B cell (primary cell): Measurements from ENCODE around the gene ACTN3. TPM values are rescaled to one million over a fixed set of nuclear protein-coding genes. Genes with fewer than 3 reads are reported as not detected.

Experiments used
- ATAC-seq: fragments of 200-7000 bp; cut with Tn5 transposase; one replicate; pipeline ENCODE4 v1.10.0; 2021; ENCODE audit warnings: low read depth, mild to moderate bottlenecking, moderate number of reproducible peaks, moderate library complexity
- CTCF ChIA-PET: fragments of 350-600 bp; sonication (Branson Sonifier 250); formaldehyde crosslinking; loops from one replicate; lab custom pipeline; 2021; ENCODE audit warnings: antibody characterized with exemption, inconsistent platforms; lab: Charles Lee
- POLR2A ChIA-PET: fragments of 350-600 bp; sonication (Branson Sonifier 250); formaldehyde crosslinking; loops from one replicate; lab custom pipeline; 2021; ENCODE audit warnings: antibody characterized with exemption; lab: Charles Lee
- DNase-seq: peaks from one replicate; pipeline ENCODE4 v3.0.0; 2013
- H2AFZ ChIP-seq: 2 replicates; pipeline ENCODE4 v1.6.1; 2012; ENCODE audit warnings: mild to moderate bottlenecking, low read depth, low read length; ENCODE audit not compliant: insufficient read depth, poor library complexity, severe bottlenecking
- H3K27ac ChIP-seq, 2 donors: 1 replicate in 1 of 2; 2 replicates in 1 of 2; pipeline ENCODE4 v1.5.1; 2012 to 2013; ENCODE audit warnings: low read length in 2 of 2, mild to moderate bottlenecking in 2 of 2, moderate library complexity in 1 of 2
- H3K27me3 ChIP-seq, 4 experiments: fragments of 200-600 bp in 1 of 4; sonication (generic) in 1 of 4; replicated peaks in 1 of 4; 1 replicate in 2 of 4; 2 replicates in 2 of 4; pipeline versions ENCODE4 v1.6.1 to v1.7.0; 2013 to 2016; ENCODE audit warnings: low read length in 3 of 4, mild to moderate bottlenecking in 2 of 4, mixed read lengths in 1 of 4, moderate library complexity in 1 of 4; ENCODE audit not compliant: insufficient read depth in 4 of 4, control insufficient read depth in 3 of 4; ENCODE audit errors: control extremely low read depth in 1 of 4
- H3K36me3 ChIP-seq, 2 experiments: replicated peaks in 1 of 2; 1 replicate in 1 of 2; 2 replicates in 1 of 2; pipeline versions ENCODE4 v1.6.1 to v1.7.1; 2013; ENCODE audit warnings: low read length in 1 of 2; ENCODE audit not compliant: insufficient read depth in 2 of 2, control insufficient read depth in 1 of 2; ENCODE audit errors: control extremely low read depth in 1 of 2, extremely low read depth in 1 of 2
- H3K4me1 ChIP-seq, 2 donors: fragments of 200-600 bp in 1 of 2; sonication (generic) in 1 of 2; 1 replicate in 1 of 2; 2 replicates in 1 of 2; pipeline versions ENCODE4 v1.5.1 to v1.6.1; 2013 to 2017; ENCODE audit warnings: low read length in 2 of 2; ENCODE audit not compliant: control insufficient read depth in 2 of 2, insufficient read depth in 2 of 2
- H3K4me2 ChIP-seq: replicated peaks from 2 replicates; pipeline ENCODE3; 2012; ENCODE audit warnings: mild to moderate bottlenecking, low read depth, low read length; ENCODE audit not compliant: poor library complexity, severe bottlenecking
- H3K4me3 ChIP-seq, 5 experiments: fragments of 200-600 bp in 1 of 5; sonication (generic) in 1 of 5; 1 replicate in 3 of 5; 2 replicates in 2 of 5; pipeline versions ENCODE4 v1.5.1 to v1.7.0; 2011 to 2016; ENCODE audit warnings: low read length in 4 of 5, mild to moderate bottlenecking in 4 of 5, low read depth in 2 of 5, control low read depth in 1 of 5, moderate library complexity in 1 of 5; ENCODE audit not compliant: insufficient read depth in 1 of 5; ENCODE audit errors: control extremely low read depth in 1 of 5, extremely low read depth in 1 of 5
- H3K79me2 ChIP-seq: fragments of 200-600 bp; sonication (generic); one replicate; pipeline ENCODE4 v1.6.0; 2016; ENCODE audit warnings: low read length; ENCODE audit not compliant: control insufficient read depth, insufficient read depth
- H3K9ac ChIP-seq: fragments of 200-600 bp; sonication (generic); 2 replicates; pipeline ENCODE4 v1.6.1; 2017; ENCODE audit warnings: mild to moderate bottlenecking, low read length, moderate library complexity
- H3K9me3 ChIP-seq, 3 donors: one replicate each; pipeline versions ENCODE4 v1.6.1 to v1.7.1; 2013; ENCODE audit warnings: low read length in 2 of 3; ENCODE audit not compliant: control insufficient read depth in 2 of 3, insufficient read depth in 1 of 3; ENCODE audit errors: control extremely low read depth in 1 of 3
- H4K20me1 ChIP-seq: 2 replicates; pipeline ENCODE4 v1.6.0; 2012; ENCODE audit warnings: mild to moderate bottlenecking, low read length; ENCODE audit not compliant: insufficient read depth, control insufficient read depth, poor library complexity, severe bottlenecking
- H3K27ac Mint-ChIP-seq: one replicate; pipeline ENCODE4 v1.8.0; 2021; ENCODE audit warnings: mixed read lengths
- H3K27me3 Mint-ChIP-seq: one replicate; pipeline ENCODE4 v1.8.0; 2021; ENCODE audit warnings: mixed read lengths
- H3K4me1 Mint-ChIP-seq: one replicate; pipeline ENCODE4 v1.8.0; 2021; ENCODE audit warnings: mixed read lengths
- H3K4me3 Mint-ChIP-seq: one replicate; pipeline ENCODE4 v1.8.0; 2021; ENCODE audit warnings: mixed read lengths
- H3K9me3 Mint-ChIP-seq: one replicate; pipeline ENCODE4 v1.8.0; 2022; ENCODE audit warnings: mixed read lengths; ENCODE audit not compliant: insufficient read depth
- CTCF ChIP-seq: fragments of 200-600 bp; IDR thresholded peaks from one replicate; pipeline ENCODE4 v1.8.0; 2022; ENCODE audit warnings: antibody characterized with exemption, mild to moderate bottlenecking
- EZH2 ChIP-seq: IDR thresholded peaks from 2 replicates; pipeline ENCODE4 v1.6.1; 2012; ENCODE audit warnings: borderline replicate concordance, low read depth, mild to moderate bottlenecking, moderate library complexity, low read length; ENCODE audit not compliant: insufficient read depth, poor library complexity, severe bottlenecking
- WGBS: methylation state at CpG from one replicate; pipeline ENCODE4 v1.1.5; 2013; ENCODE audit warnings: missing lambda C conversion rate; ENCODE audit not compliant: insufficient coverage; 5-methylcytosine and 5-hydroxymethylcytosine counted together
- intact Hi-C: fragments of 100-400 bp; cut with micrococcal nuclease; formaldehyde crosslinking; loops from one replicate; pipeline ENCODE4 v1.10.0; 2022
- polyA plus RNA-seq: library from polyadenylated mRNA; depleted of rRNA; stranded (reverse); fragments of >200 nt; gene quantifications from 2 replicates; pipeline ENCODE4 v1.2.3, GENCODE V29; 2012
- total RNA-seq, 2 donors: library from RNA; stranded (reverse); fragments of 120-200 nt in 1 of 2; gene quantifications; 1 replicate in 1 of 2; 2 replicates in 1 of 2; pipeline versions ENCODE4 v1.2.3 to v1.2.4, GENCODE V29; 2013 to 2022

Gene ACTN3
- total and polyA plus RNA-seq, 2 donors (not counting 1 experiment from before 2014, with no cell fraction given) = 0.22 TPM; not detected in 1

GRCh38 chr11:66600219-66600618 lies 53.5 kb downstream of the ACTN3 start:
- TF ChIP-seq CTCF = no peak
- no peak for TF ChIP-seq EZH2
- H3K4me3 Mint-ChIP-seq = no peak overlapping the region

GRCh38 chr11:66600631-66601233 lies 54.0 kb downstream of the ACTN3 start:
- Histone ChIP-seq H3K9me3 (no peaks in the 10 kb centered on the region), H2AFZ (no peak overlapping the region), H3K36me3 (peaks cover 2 to 39% of the 10 kb centered on the region in 2 experiments), H3K4me2 (peak overlapping the region; percentile 10), H3K9ac (no peak overlapping the region), H4K20me1 (no peaks in the 10 kb centered on the region), H3K4me1 (peaks cover 10 to 16% of the 10 kb centered on the region in 2 donors), H3K79me2 (peaks cover 35% of the 10 kb centered on the region), H3K4me3 (no peak overlapping the region), H3K27me3 (no peaks in the 10 kb centered on the region), H3K27ac (peak overlapping the region in 1 of 2 donors; percentile 25)
- H3K27ac Mint-ChIP-seq = peak overlapping the region; percentile 66
- no CpG with 5 or more reads among the region's 4 CpGs for WGBS
- DNase-seq = no peak
- intact Hi-C loops = no loop called here
- ATAC-seq = peak; percentile 10
- no peaks in the 10 kb centered on the region for H3K27me3 Mint-ChIP-seq
- TF ChIP-seq CTCF = no peak
- TF ChIP-seq EZH2 = no peak
- POLR2A ChIA-PET = interaction anchor here (0.5 kb wide), 1 partner anchor 57 kb away, joined by 3 read pairs; no protein-coding TSS in a partner anchor
- H3K9me3 Mint-ChIP-seq = no peaks in the 10 kb centered on the region
- H3K4me3 Mint-ChIP-seq = no peak overlapping the region
- CTCF ChIA-PET = interaction anchor here (1.6 kb wide), 1 partner anchor 10 kb away, joined by 4 read pairs; no protein-coding TSS in a partner anchor
- peaks cover 35% of the 10 kb centered on the region for H3K4me1 Mint-ChIP-seq

More at GRCh38 chr11:66600219-66600618, 53.5 kb downstream of the ACTN3 start:
- Histone ChIP-seq H3K4me1 (peaks cover 15 to 18% of the 10 kb centered on the region in 2 donors), H3K4me2 (peak overlapping the region; percentile 10), H3K79me2 (peaks cover 40% of the 10 kb centered on the region), H4K20me1 (no peaks in the 10 kb centered on the region), H3K36me3 (peaks cover 2 to 35% of the 10 kb centered on the region in 2 experiments), H3K9me3 (no peaks in the 10 kb centered on the region), H2AFZ (no peak overlapping the region), H3K4me3 (no peak overlapping the region), H3K27ac (peak overlapping the region in 1 of 2 donors; percentile 25), H3K27me3 (no peaks in the 10 kb centered on the region), H3K9ac (no peak overlapping the region)
- ATAC-seq = no peak
- 100% methylated on average over 1 of the region's 2 CpGs for WGBS
- DNase-seq = no peak
- Mint-ChIP-seq H3K4me1 (peaks cover 41% of the 10 kb centered on the region), H3K9me3 (no peaks in the 10 kb centered on the region), H3K27ac (peak overlapping the region; percentile 66), H3K27me3 (no peaks in the 10 kb centered on the region)
- ChIA-PET POLR2A (interaction anchor here (0.5 to 0.9 kb wide), 2 partner anchors 8 to 58 kb away, joined by 3 read pairs; no protein-coding TSS in a partner anchor), CTCF (interaction anchor here (1.6 kb wide), 1 partner anchor 9 kb away, joined by 4 read pairs; no protein-coding TSS in a partner anchor)
- intact Hi-C loops = no loop called here
